Ascending aorta (tissue), 2 donors: ENCODE results near the gene GBF1. TPM values are rescaled to one million over a fixed set of nuclear protein-coding genes. Genes with fewer than 3 reads are reported as not detected.

Source experiments
- DNase-seq, 2 donors: peaks; one replicate each; pipeline ENCODE4 v3.0.0-alpha.2; 2019; ENCODE audit warnings: low spot score in 2 of 2
- H3K27ac ChIP-seq, 2 donors: fragments of 200-600 bp; sonication (generic); one replicate each; pipeline ENCODE4 v1.5.1; 2016 to 2017; ENCODE audit warnings: mild to moderate bottlenecking in 1 of 2
- H3K27me3 ChIP-seq: fragments of 200-600 bp; sonication (generic); one replicate; pipeline ENCODE4 v1.5.1; 2017
- H3K36me3 ChIP-seq, 2 donors: fragments of 200-600 bp; sonication (generic); one replicate each; pipeline ENCODE4 v1.5.1; 2016
- H3K4me1 ChIP-seq, 2 donors: fragments of 200-600 bp; sonication (generic); one replicate each; pipeline ENCODE4 v1.5.1; 2016 to 2017; ENCODE audit warnings: mild to moderate bottlenecking in 1 of 2
- H3K4me3 ChIP-seq, 2 donors: fragments of 200-600 bp; sonication (generic); one replicate each; pipeline ENCODE4 v1.5.1; 2016 to 2017; ENCODE audit warnings: mild to moderate bottlenecking in 1 of 2
- H3K9me3 ChIP-seq, 2 donors: fragments of 200-600 bp; sonication (generic); one replicate each; pipeline ENCODE4 v1.5.1; 2016
- intact Hi-C: fragments of 100-400 bp; cut with DNase I; formaldehyde crosslinking; loops from one replicate; pipeline ENCODE4 v1.15.1; 2023
- total RNA-seq: library from RNA; depleted of rRNA; stranded (reverse); fragments of >200 nt; gene quantifications from one replicate; pipeline ENCODE4 v1.1.0, GENCODE V29; 2016
- TF ChIP-seq, protein P1 (sequence below), 3 experiments: fragments of 200-600 bp in 2 of 3; fragments of 450-650 bp in 1 of 3; sonication (generic) in 2 of 3; IDR thresholded peaks; one replicate each; pipeline ENCODE4 v1.5.1; 2016 to 2019; ENCODE audit warnings: antibody characterized with exemption in 3 of 3, mild to moderate bottlenecking in 1 of 3, moderate library complexity in 1 of 3

The GBF1 gene
- total RNA-seq, 1 donor from 2014 or later, result 56.0 TPM

DNA sequence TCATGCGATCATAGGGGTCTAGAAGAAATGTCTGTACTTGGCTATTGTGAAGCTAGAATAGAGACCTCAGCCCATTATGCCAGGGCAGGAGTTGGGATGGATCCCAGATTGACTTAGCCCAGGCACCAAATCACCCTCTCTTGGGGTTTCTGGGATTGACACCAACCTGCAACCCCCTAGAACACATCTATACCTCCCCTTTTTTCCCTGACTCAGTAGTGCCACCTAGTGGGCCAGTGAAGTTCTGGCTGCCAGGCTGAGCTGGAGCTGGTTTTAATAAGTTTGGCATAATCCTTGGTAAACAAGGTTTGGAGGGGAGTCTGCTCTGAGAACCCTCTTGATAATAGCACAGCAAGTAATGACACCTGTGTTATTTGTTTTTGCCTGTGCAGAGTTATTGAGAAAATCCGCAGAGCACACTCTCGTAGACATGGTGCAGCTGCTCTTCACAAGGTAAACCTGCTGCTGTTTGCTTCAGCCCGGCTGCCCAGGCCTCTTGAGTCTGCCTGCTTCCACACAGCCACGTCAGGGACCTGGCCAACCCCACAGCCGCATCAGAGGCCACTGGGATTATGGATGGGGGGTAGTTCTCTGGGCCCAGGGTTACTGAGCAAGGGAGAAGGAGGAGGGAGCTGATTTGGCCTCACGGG is 106.9 kb downstream of the GBF1 start:
- H3K9me3 ChIP-seq, result no peaks in the 10 kb centered on the region
- peaks cover 39 to 61% of the 10 kb centered on the region in 2 donors for H3K36me3 ChIP-seq
- intact Hi-C loops, result loop anchor here (1.0 to 2.0 kb wide), 2 partner anchors 123 to 181 kb away; no protein-coding TSS in a partner anchor
- H3K4me3 ChIP-seq, result no peak overlapping the region
- no peak overlapping the region for H3K27ac ChIP-seq
- TF ChIP-seq, protein P1, sequence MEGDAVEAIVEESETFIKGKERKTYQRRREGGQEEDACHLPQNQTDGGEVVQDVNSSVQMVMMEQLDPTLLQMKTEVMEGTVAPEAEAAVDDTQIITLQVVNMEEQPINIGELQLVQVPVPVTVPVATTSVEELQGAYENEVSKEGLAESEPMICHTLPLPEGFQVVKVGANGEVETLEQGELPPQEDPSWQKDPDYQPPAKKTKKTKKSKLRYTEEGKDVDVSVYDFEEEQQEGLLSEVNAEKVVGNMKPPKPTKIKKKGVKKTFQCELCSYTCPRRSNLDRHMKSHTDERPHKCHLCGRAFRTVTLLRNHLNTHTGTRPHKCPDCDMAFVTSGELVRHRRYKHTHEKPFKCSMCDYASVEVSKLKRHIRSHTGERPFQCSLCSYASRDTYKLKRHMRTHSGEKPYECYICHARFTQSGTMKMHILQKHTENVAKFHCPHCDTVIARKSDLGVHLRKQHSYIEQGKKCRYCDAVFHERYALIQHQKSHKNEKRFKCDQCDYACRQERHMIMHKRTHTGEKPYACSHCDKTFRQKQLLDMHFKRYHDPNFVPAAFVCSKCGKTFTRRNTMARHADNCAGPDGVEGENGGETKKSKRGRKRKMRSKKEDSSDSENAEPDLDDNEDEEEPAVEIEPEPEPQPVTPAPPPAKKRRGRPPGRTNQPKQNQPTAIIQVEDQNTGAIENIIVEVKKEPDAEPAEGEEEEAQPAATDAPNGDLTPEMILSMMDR (IDR thresholded peaks at IDR 0.05), result peak; percentile 67 to 92 (median 80)
- peak in 1 of 2 donors; percentile 69 for DNase-seq
- no peaks in the 10 kb centered on the region for H3K4me1 ChIP-seq
- H3K27me3 ChIP-seq, result no peaks in the 10 kb centered on the region

DNA sequence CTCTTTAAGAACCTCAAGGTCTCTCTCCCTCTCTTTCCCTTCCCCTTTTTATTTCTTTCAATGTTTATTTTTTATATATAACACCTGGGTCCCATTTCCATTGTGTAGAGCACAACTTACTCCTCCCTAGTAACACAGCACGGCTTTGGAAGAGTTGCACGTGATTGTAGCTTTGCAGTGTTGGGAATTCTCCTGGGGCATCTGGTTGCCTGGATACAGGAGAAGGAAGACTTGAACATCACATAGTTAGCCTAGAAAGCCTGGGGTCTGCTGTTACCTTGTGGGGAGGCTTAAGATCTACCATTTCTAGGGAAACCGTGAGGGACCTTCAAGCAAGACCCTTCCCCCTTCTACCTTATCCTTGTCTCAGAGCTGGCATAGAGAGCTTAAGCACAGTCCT is 109.1 kb downstream of the GBF1 start:
- Histone ChIP-seq H3K4me1 (no peaks in the 10 kb centered on the region), H3K4me3 (no peak overlapping the region), H3K9me3 (no peaks in the 10 kb centered on the region), H3K27ac (no peak overlapping the region), H3K27me3 (no peaks in the 10 kb centered on the region), H3K36me3 (peaks cover 62 to 75% of the 10 kb centered on the region in 2 donors)
- TF ChIP-seq, protein P1 (IDR thresholded peaks at IDR 0.05), result no peak
- intact Hi-C loops, result no loop called here
- DNase-seq, result no peak

DNA sequence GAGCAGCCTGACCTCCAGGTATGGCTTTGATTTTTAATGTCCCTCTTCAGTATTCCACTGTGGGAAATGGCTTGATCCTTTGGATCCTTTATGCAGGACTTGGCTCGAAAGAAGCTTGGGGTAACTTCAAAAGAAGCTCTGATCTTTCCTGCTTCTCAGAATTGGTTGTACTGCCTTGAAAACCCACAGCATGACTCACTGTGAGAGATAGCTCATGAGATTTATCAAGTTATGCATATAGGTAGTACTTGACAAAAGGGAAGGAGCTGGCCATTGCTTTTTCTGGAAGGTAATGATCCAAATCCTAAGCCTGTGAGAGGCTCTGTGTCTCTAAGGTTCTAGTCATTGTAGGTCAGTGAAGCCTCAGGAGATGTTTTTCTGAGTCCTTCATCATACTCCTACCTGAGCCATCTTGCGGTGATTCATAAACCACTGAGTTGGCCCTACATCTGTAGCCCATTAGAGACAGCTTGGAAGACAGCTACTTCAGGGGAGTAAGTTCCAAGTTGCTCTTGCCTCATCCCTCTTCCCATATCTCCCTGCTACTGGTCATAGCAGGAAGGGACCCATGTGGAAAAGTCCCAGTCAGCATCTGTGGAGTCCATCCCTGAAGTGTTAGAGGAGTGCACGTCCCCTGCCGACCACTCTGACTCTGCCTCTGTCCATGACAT is 113.5 kb downstream of the GBF1 start:
- DNase-seq, result no peak
- TF ChIP-seq, protein P1 (IDR thresholded peaks at IDR 0.05), result no peak
- no peaks in the 10 kb centered on the region for H3K4me1 ChIP-seq
- H3K27ac ChIP-seq, result no peak overlapping the region
- H3K36me3 ChIP-seq, result peaks cover 79 to 90% of the 10 kb centered on the region in 2 donors
- H3K27me3 ChIP-seq, result no peaks in the 10 kb centered on the region
- H3K9me3 ChIP-seq, result no peaks in the 10 kb centered on the region
- no peak overlapping the region for H3K4me3 ChIP-seq
- intact Hi-C loops, result no loop called here

DNA sequence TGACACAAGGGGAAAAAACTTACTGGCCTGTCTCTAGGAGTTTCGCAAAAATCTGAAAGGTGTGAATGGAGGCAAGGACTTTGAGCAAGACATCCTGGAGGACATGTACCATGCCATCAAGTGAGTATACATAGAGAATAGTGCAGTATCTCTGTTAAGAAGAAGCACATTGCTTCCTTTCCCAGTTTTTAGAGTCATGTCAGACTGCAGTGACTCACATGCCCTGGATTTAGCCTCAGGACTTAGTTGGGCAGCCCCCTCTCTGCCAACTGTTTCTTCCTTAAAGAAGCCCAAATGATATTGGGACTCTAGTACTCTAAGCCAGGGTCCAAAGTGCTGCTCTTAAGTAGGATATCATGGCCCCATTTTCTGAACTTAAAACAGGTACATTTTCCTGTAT is 122.1 kb downstream of the GBF1 start:
- Histone ChIP-seq H3K4me3 (no peak overlapping the region), H3K4me1 (no peaks in the 10 kb centered on the region), H3K36me3 (peaks cover 95 to 97% of the 10 kb centered on the region in 2 donors), H3K9me3 (no peaks in the 10 kb centered on the region), H3K27me3 (no peaks in the 10 kb centered on the region), H3K27ac (no peak overlapping the region)
- intact Hi-C loops, result no loop called here
- TF ChIP-seq, protein P1 (IDR thresholded peaks at IDR 0.05), result no peak
- DNase-seq, result no peak

DNA sequence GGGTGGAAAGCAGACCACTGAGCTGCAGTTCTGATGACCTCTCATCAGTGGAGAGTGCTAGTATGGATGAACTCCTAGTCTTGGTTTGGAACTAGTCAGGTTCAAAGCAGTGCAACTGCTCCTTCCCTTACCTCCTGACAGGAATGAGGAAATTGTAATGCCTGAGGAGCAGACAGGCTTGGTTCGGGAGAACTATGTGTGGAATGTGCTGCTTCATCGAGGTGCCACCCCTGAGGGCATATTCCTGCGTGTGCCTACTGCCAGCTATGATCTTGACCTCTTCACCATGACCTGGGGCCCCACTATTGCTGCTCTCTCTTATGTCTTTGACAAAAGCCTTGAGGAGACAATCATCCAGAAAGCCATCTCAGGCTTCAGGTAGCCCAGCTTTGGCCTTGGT is 122.7 kb downstream of the GBF1 start:
- Histone ChIP-seq H3K27me3 (no peaks in the 10 kb centered on the region), H3K4me3 (no peak overlapping the region), H3K36me3 (peaks cover 93 to 94% of the 10 kb centered on the region in 2 donors), H3K4me1 (no peaks in the 10 kb centered on the region), H3K9me3 (no peaks in the 10 kb centered on the region), H3K27ac (no peak overlapping the region)
- TF ChIP-seq, protein P1 (IDR thresholded peaks at IDR 0.05), result no peak
- intact Hi-C loops, result no loop called here
- no peak for DNase-seq
